Muscle layer of duodenum (tissue), 2 donors: ENCODE measurements around the gene INSR.
A peak's percentile ranks its signal among the peaks of the same experiment; 100 is the strongest.
"Not testable (repeated sequence)": the region's sequence is repeated elsewhere in the genome, so short reads cannot be mapped to it uniquely, and the experiment has no call there.

Experiments
- H3K27ac ChIP-seq: one replicate; pipeline ENCODE4 v1.7.0; 2013; ENCODE audit warnings: mild to moderate bottlenecking, low read length
- H3K27me3 ChIP-seq: one replicate; pipeline ENCODE4 v1.7.0; 2013; ENCODE audit warnings: low read depth, mild to moderate bottlenecking, control low read depth, low read length
- H3K36me3 ChIP-seq, 2 donors: one replicate each; pipeline ENCODE4 v1.7.0; 2013; ENCODE audit warnings: low read length in 2 of 2, control low read depth in 1 of 2, mild to moderate bottlenecking in 1 of 2; ENCODE audit not compliant: insufficient read depth in 2 of 2, control insufficient read depth in 1 of 2
- H3K4me1 ChIP-seq, 2 donors: one replicate each; pipeline ENCODE4 v1.7.0; 2013; ENCODE audit warnings: low read length in 2 of 2, mild to moderate bottlenecking in 2 of 2, control low read depth in 1 of 2, moderate library complexity in 1 of 2; ENCODE audit not compliant: insufficient read depth in 2 of 2, control insufficient read depth in 1 of 2
- H3K4me3 ChIP-seq, 2 donors: one replicate each; pipeline ENCODE4 v1.7.0; 2013; ENCODE audit warnings: low read length in 2 of 2, low read depth in 1 of 2, mild to moderate bottlenecking in 1 of 2
- H3K9me3 ChIP-seq, 2 donors: one replicate each; pipeline ENCODE4 v1.7.0; 2013; ENCODE audit warnings: low read length in 2 of 2, control low read depth in 1 of 2, mild to moderate bottlenecking in 1 of 2; ENCODE audit not compliant: control insufficient read depth in 1 of 2
- donor health status: healthy.

Gene INSR

GRCh38 chr19:7074705-7075282, 219.4 kb downstream of the INSR start:
- Histone ChIP-seq H3K36me3 (peaks cover 63 to 76% of the 10 kb centered on the region in 2 donors), H3K27me3 (no peaks in the 10 kb centered on the region), H3K27ac (no peak overlapping the region), H3K4me3 (peak overlapping the region in 1 of 2 donors; percentile 35), H3K4me1 (peaks cover 6 to 10% of the 10 kb centered on the region in 2 donors), H3K9me3 (peaks cover 16 to 43% of the 10 kb centered on the region in 2 donors)

GRCh38 chr19:7072541-7072940, 221.7 kb downstream of the INSR start:
- Histone ChIP-seq H3K4me3 (no peak overlapping the region), H3K27ac (no peak overlapping the region), H3K4me1 (peaks cover 6 to 10% of the 10 kb centered on the region in 2 donors), H3K9me3 (peaks cover 4 to 25% of the 10 kb centered on the region in 2 donors), H3K27me3 (no peaks in the 10 kb centered on the region), H3K36me3 (peaks cover 44 to 54% of the 10 kb centered on the region in 2 donors)

GRCh38 chr19:7069904-7070226, 224.3 kb downstream of the INSR start:
- peak overlapping the region; percentile 75 for H3K27ac ChIP-seq
- peaks cover 6 to 10% of the 10 kb centered on the region in 2 donors for H3K4me1 ChIP-seq
- peaks cover 0 to 2% of the 10 kb centered on the region in 2 donors for H3K9me3 ChIP-seq
- peak overlapping the region; percentile 96 to 97 for H3K4me3 ChIP-seq
- peaks cover 19 to 27% of the 10 kb centered on the region in 2 donors for H3K36me3 ChIP-seq
- H3K27me3 ChIP-seq: no peaks in the 10 kb centered on the region

- H3K9me3 ChIP-seq: peaks cover 0 to 2% of the 10 kb centered on the region in 2 donors
- H3K4me3 ChIP-seq: peak within 1 kb of the TSS; percentile 96 to 97
- no peaks in the 10 kb centered on the region for H3K27me3 ChIP-seq
- peaks cover 17 to 21% of the 10 kb centered on the region in 2 donors for H3K36me3 ChIP-seq
- peak within 1 kb of the TSS; percentile 75 for H3K27ac ChIP-seq
- peaks cover 6 to 10% of the 10 kb centered on the region in 2 donors for H3K4me1 ChIP-seq
These were observed 224.9 kb downstream of the INSR start, which contains the start of gene ZNF557 for GRCh38 chr19:7069042-7069903. TSS of gene ZNF557 (plus strand) at chr19:7069703. CDS start at chr19:7075075, 5,372 bp downstream.

- H3K4me3 ChIP-seq: peak overlapping the region; percentile 26 to 97
- H3K27ac ChIP-seq: no peak overlapping the region
- H3K36me3 ChIP-seq: peaks cover 14% of the 10 kb centered on the region in 2 donors
- peaks cover 6 to 10% of the 10 kb centered on the region in 2 donors for H3K4me1 ChIP-seq
- H3K9me3 ChIP-seq: peaks cover 0 to 2% of the 10 kb centered on the region in 2 donors
- H3K27me3 ChIP-seq: no peaks in the 10 kb centered on the region
These were observed 225.6 kb downstream of the INSR start for GRCh38 chr19:7068599-7068998.

GRCh38 chr19:7067716-7068115, 226.5 kb downstream of the INSR start:
- peaks cover 0 to under 1% of the 10 kb centered on the region in 2 donors for H3K9me3 ChIP-seq
- H3K4me3 ChIP-seq: no peak overlapping the region
- H3K36me3 ChIP-seq: peaks cover 5 to 8% of the 10 kb centered on the region in 2 donors
- peaks cover 6 to 10% of the 10 kb centered on the region in 2 donors for H3K4me1 ChIP-seq
- H3K27ac ChIP-seq: no peak overlapping the region
- H3K27me3 ChIP-seq: no peaks in the 10 kb centered on the region

GRCh38 chr19:7067122-7067521, 227.1 kb downstream of the INSR start:
- H3K36me3 ChIP-seq, H3K9me3 ChIP-seq, H3K4me3 ChIP-seq, H3K27ac ChIP-seq, H3K27me3 ChIP-seq: not testable (repeated sequence)
- peaks cover 6 to 10% of the 10 kb centered on the region in 2 donors for H3K4me1 ChIP-seq

- H3K27me3 ChIP-seq: no peaks in the 10 kb centered on the region
- no peaks in the 10 kb centered on the region for H3K9me3 ChIP-seq
- H3K4me1 ChIP-seq: no peaks in the 10 kb centered on the region
- no peak overlapping the region for H3K4me3 ChIP-seq
- no peaks in the 10 kb centered on the region for H3K36me3 ChIP-seq
- no peak overlapping the region for H3K27ac ChIP-seq
These were observed 230.3 kb downstream of the INSR start for GRCh38 chr19:7063764-7064418.

GRCh38 chr19:7063339-7063738, 230.9 kb downstream of the INSR start:
- H3K27me3 ChIP-seq: no peaks in the 10 kb centered on the region
- no peaks in the 10 kb centered on the region for H3K4me1 ChIP-seq
- H3K4me3 ChIP-seq: no peak overlapping the region
- no peaks in the 10 kb centered on the region for H3K9me3 ChIP-seq
- H3K27ac ChIP-seq: no peak overlapping the region
- no peaks in the 10 kb centered on the region for H3K36me3 ChIP-seq
